HepG2 (cell line): ENCODE data around the gene APH1B.

Source experiments
- CEBPB ChIP-seq: IDR thresholded peaks from 2 replicates; pipeline ENCODE4 v1.6.1; 2011; ENCODE audit warnings: low read depth, low read length, improper control_type of control experiment, borderline replicate concordance
- CTCF ChIP-seq: sonication (generic); formaldehyde crosslinking; IDR thresholded peaks from 2 replicates; pipeline ENCODE4 v1.5.0; 2020; ENCODE audit warnings: mild to moderate bottlenecking, missing genetic modification reagents, moderate library complexity
- MAFK ChIP-seq, 2 experiments: IDR thresholded peaks in 1 of 2; conservative IDR thresholded peaks in 1 of 2; 2 replicates each; pipeline ENCODE4 v1.6.1; 2011; ENCODE audit warnings: improper control_type of control experiment in 2 of 2, low read length in 2 of 2
- MTA1 ChIP-seq: sonication (generic); formaldehyde crosslinking; IDR thresholded peaks from 2 replicates; pipeline ENCODE4 v1.4.0; 2020; ENCODE audit warnings: missing genetic modification reagents, mild to moderate bottlenecking, borderline replicate concordance
- POLR2A ChIP-seq, 2 experiments: IDR thresholded peaks; 2 replicates each; pipeline ENCODE4 v1.6.1; 2011; ENCODE audit warnings: low read depth in 2 of 2, low read length in 2 of 2, mild to moderate bottlenecking in 1 of 2, moderate library complexity in 1 of 2; ENCODE audit not compliant: insufficient read depth in 1 of 2
- POLR2AphosphoS5 ChIP-seq: IDR thresholded peaks from 2 replicates; pipeline ENCODE4 v1.6.1; 2012; ENCODE audit warnings: low read depth, low read length
- RFXANK ChIP-seq: IDR thresholded peaks from 2 replicates; pipeline ENCODE4 v1.6.1; 2016
- TCF12 ChIP-seq, 2 experiments: fragments of 450-650 bp in 1 of 2; sonication (generic) in 1 of 2; formaldehyde crosslinking in 1 of 2; IDR thresholded peaks; 2 replicates each; pipeline versions ENCODE4 v1.6.1 to v1.8.0; 2017 to 2022; ENCODE audit warnings: antibody characterized with exemption in 1 of 2, mild to moderate bottlenecking in 1 of 2, missing genetic modification reagents in 1 of 2, moderate library complexity in 1 of 2
- TCF7 ChIP-seq: sonication (generic); IDR thresholded peaks from 2 replicates; pipeline ENCODE4 v1.6.1; 2016; ENCODE audit warnings: antibody characterized with exemption, low read depth
- YY1 ChIP-seq: IDR thresholded peaks from 2 replicates; pipeline ENCODE4 v1.6.1; 2011; ENCODE audit warnings: low read length, low read depth, moderate library complexity, mild to moderate bottlenecking; ENCODE audit not compliant: insufficient read depth, insufficient replicate concordance
- ZBTB20 ChIP-seq: sonication (generic); formaldehyde crosslinking; IDR thresholded peaks from 2 replicates; pipeline ENCODE4 v1.8.1; 2023; ENCODE audit warnings: missing genetic modification reagents, low read depth, mild to moderate bottlenecking, borderline replicate concordance
- ZNF143 ChIP-seq: sonication (generic); formaldehyde crosslinking; IDR thresholded peaks from 2 replicates; pipeline ENCODE4 v1.4.0; 2020; ENCODE audit warnings: missing genetic modification reagents
- ZZZ3 ChIP-seq: sonication (generic); formaldehyde crosslinking; IDR thresholded peaks from 2 replicates; pipeline ENCODE4 v1.4.0; 2020; ENCODE audit warnings: missing genetic modification reagents, mild to moderate bottlenecking, borderline replicate concordance

- TF ChIP-seq CEBPB (no peak), POLR2A (IDR thresholded peaks at IDR 0.05; ENCODE audit: insufficient read depth in 1 of 2, low read depth in 2 of 2, low read length in 2 of 2) (no peak), ZBTB20 (CRISPR knock-in tag) (no peak), CTCF (CRISPR knock-in tag) (no peak), RFXANK (no peak), MAFK (conservative IDR thresholded peaks at IDR 0.05 in 1 of 2, IDR thresholded peaks at IDR 0.05 in 1 of 2; ENCODE audit: low read length in 2 of 2) (no peak), ZNF143 (CRISPR knock-in tag) (no peak), TCF7 (no peak), TCF12 (IDR thresholded peaks at IDR 0.05) (no peak), TCF12 (CRISPR knock-in tag; IDR thresholded peaks at IDR 0.05) (no peak), YY1 (no peak), ZZZ3 (no peak), POLR2AphosphoS5 (no peak), MTA1 (no peak)
These were observed 45.0 kb upstream of the APH1B start for GRCh38 chr15:63232405-63232804.
